Lower leg skin (tissue), 4 donors: ENCODE results near the gene RBBP8. TPM values are rescaled to one million over a fixed set of nuclear protein-coding genes. Genes with fewer than 3 reads are reported as not detected.

Source experiments
- DNase-seq, 2 donors: peaks; one replicate each; pipeline ENCODE4 v3.0.0-alpha.2; 2019; ENCODE audit warnings: low spot score in 2 of 2
- H3K4me3 ChIP-seq: fragments of 200-600 bp; sonication (generic); 2 replicates; pipeline ENCODE4 v1.5.1; 2017; ENCODE audit warnings: mild to moderate bottlenecking, low read depth; ENCODE audit not compliant: poor library complexity, severe bottlenecking
- CTCF ChIP-seq, 3 donors: fragments of 450-650 bp; IDR thresholded peaks; one replicate each; pipeline ENCODE4 v1.5.1; 2016; ENCODE audit warnings: antibody characterized with exemption in 3 of 3, mild to moderate bottlenecking in 3 of 3, moderate library complexity in 2 of 3
- POLR2A ChIP-seq, 2 donors: fragments of 450-650 bp; IDR thresholded peaks; one replicate each; pipeline ENCODE4 v1.6.1; 2016 to 2017; ENCODE audit warnings: antibody characterized with exemption in 2 of 2, mild to moderate bottlenecking in 1 of 2, moderate library complexity in 1 of 2
- WGBS, 2 donors: methylation state at CpG; one replicate each; pipeline ENCODE4 v1.1.5; 2018; 5-methylcytosine and 5-hydroxymethylcytosine counted together
- intact Hi-C: fragments of 100-400 bp; cut with DNase I; formaldehyde crosslinking; loops from one replicate; pipeline ENCODE4 v1.15.0; 2023; ENCODE audit warnings: low total_unique reads
- total RNA-seq, 4 donors: library from RNA; depleted of rRNA; stranded (reverse); fragments of >200 nt; gene quantifications; one replicate each; pipeline ENCODE4 v1.1.0, GENCODE V29; 2016

Gene RBBP8
- total RNA-seq, 4 donors from 2014 or later: 22.9 to 56.8 (median 40.2) TPM

DNA sequence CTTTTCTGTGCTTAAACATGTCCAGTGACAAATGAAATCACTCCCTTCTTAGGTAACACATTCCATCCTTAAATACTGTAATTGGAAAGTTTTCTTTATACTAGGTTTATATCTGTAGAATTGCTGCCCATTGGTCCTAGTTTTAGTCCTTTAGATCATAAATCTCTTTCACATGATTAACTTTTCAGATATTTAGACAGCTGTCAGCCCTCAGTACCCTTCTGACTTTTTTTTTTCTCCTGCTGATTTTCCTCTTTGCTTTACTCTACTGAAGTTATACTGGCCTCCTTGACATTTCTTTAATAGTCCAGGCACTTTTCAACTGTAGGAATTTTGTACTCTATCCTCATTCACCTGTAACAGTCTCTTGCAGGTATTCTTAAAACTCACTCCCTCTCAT lies 28.9 kb downstream of the RBBP8 start:
- H3K4me3 ChIP-seq: no peak overlapping the region
- TF ChIP-seq POLR2A (IDR thresholded peaks at IDR 0.05) (no peak), CTCF (IDR thresholded peaks at IDR 0.05) (no peak)
- intact Hi-C loops: no loop called here
- DNase-seq: no peak

DNA sequence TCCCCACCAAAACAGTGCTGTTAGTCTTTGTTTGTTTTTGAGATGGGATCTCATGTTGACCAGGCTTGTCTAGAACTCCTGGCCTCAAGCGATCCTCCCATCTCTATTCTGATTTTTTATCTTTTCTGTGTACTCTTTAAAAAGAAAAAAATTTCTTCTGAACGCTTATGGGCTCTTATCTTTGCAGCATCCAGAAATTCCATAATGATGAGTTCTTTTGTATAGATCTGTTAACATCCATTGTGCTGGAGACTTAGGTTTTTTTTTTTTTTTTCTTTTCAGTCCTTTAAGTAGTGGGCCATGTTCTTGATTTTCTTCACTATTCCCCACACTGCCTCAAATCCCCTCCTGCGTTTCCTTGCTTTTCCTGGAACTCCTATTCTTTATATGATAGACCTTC lies 31.0 kb downstream of the RBBP8 start:
- intact Hi-C loops: no loop called here
- no peak for TF ChIP-seq POLR2A (IDR thresholded peaks at IDR 0.05)
- no peak for TF ChIP-seq CTCF (IDR thresholded peaks at IDR 0.05)

DNA sequence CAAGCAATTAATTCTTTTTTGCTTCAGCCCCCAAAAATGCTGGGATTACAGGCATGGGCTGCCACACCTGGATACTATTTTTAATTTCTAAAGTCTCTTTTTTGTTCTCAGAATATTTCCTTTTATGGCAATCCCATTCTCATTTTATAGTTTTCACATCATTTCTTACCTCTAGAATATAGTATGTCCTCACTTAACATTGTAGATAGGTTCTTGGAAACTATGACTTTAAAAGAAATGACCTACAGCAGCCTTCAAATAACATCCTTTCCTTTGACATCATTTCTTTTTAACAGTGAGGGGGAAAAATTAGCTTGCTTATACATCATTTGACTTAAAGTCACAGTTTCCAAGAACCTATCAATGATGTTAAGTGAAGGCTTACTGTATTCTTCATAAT lies 31.6 kb downstream of the RBBP8 start:
- intact Hi-C loops: no loop called here
- no peak for DNase-seq
- TF ChIP-seq CTCF (IDR thresholded peaks at IDR 0.05) (no peak), POLR2A (IDR thresholded peaks at IDR 0.05) (no peak)
- no peak overlapping the region for H3K4me3 ChIP-seq

More for the DNA sequence above, 31.0 kb downstream of the RBBP8 start:
- no peak overlapping the region for H3K4me3 ChIP-seq
- 85 to 87% methylated on average over 3 of the region's 3 CpGs for WGBS, 2 donors
- DNase-seq: no peak

- intact Hi-C loops: loop anchor here (10.0 kb wide), 1 partner anchor 126 kb away; no protein-coding TSS in a partner anchor
- no peak for DNase-seq
- TF ChIP-seq POLR2A (IDR thresholded peaks at IDR 0.05) (no peak), CTCF (IDR thresholded peaks at IDR 0.05) (no peak)
- H3K4me3 ChIP-seq: no peak overlapping the region
- WGBS, 2 donors: 84 to 88% methylated on average over 3 of the region's 3 CpGs
Measured at GRCh38 chr18:22971038-22971437, 37.9 kb downstream of the RBBP8 start.

GRCh38 chr18:22974001-22974400 lies 40.9 kb downstream of the RBBP8 start:
- no peak for DNase-seq
- no peak for TF ChIP-seq POLR2A (IDR thresholded peaks at IDR 0.05)
- TF ChIP-seq CTCF (IDR thresholded peaks at IDR 0.05): no peak
- H3K4me3 ChIP-seq: no peak overlapping the region
- intact Hi-C loops: loop anchor here (10.0 kb wide), 1 partner anchor 129 kb away; no protein-coding TSS in a partner anchor

- DNase-seq: no peak
- 64 to 80% methylated on average over 5 of the region's 5 CpGs for WGBS, 2 donors
- TF ChIP-seq CTCF (IDR thresholded peaks at IDR 0.05): no peak
- no peak for TF ChIP-seq POLR2A (IDR thresholded peaks at IDR 0.05)
- no peak overlapping the region for H3K4me3 ChIP-seq
- intact Hi-C loops: loop anchor here (10.0 kb wide), 1 partner anchor 130 kb away; no protein-coding TSS in a partner anchor
Measured at GRCh38 chr18:22974707-22975106, 41.6 kb downstream of the RBBP8 start.
